HEK293T (cell line): ENCODE measurements around the gene CHADL.

Experiments
- BHLHE40 ChIP-seq: fragments of 450-650 bp; IDR thresholded peaks from 2 replicates; pipeline ENCODE4 v1.6.1; 2016; ENCODE audit warnings: mild to moderate bottlenecking, moderate library complexity, borderline replicate concordance
- CTBP1 ChIP-seq: fragments of 450-650 bp; IDR thresholded peaks from 2 replicates; pipeline ENCODE4 v1.6.1; 2016; ENCODE audit warnings: borderline replicate concordance
- ELF4 ChIP-seq: fragments of 450-650 bp; IDR thresholded peaks from 2 replicates; pipeline ENCODE4 v1.6.1; 2017; ENCODE audit warnings: antibody characterized with exemption
- FOXA1 ChIP-seq: fragments of 450-650 bp; IDR thresholded peaks from 2 replicates; pipeline ENCODE4 v1.6.1; 2016; ENCODE audit warnings: mild to moderate bottlenecking
- FOXK2 ChIP-seq: fragments of 450-650 bp; IDR thresholded peaks from 2 replicates; pipeline ENCODE4 v1.6.1; 2016; ENCODE audit warnings: mild to moderate bottlenecking
- FOXM1 ChIP-seq: fragments of 450-650 bp; IDR thresholded peaks from 2 replicates; pipeline ENCODE4 v1.6.1; 2017; ENCODE audit warnings: mild to moderate bottlenecking, borderline replicate concordance
- HDGF ChIP-seq: fragments of 450-650 bp; IDR thresholded peaks from 2 replicates; pipeline ENCODE4 v1.6.1; 2017; ENCODE audit warnings: antibody characterized with exemption, borderline replicate concordance
- LEF1 ChIP-seq: fragments of 450-650 bp; IDR thresholded peaks from 2 replicates; pipeline ENCODE4 v1.6.1; 2017; ENCODE audit warnings: mild to moderate bottlenecking, borderline replicate concordance
- NFRKB ChIP-seq: fragments of 450-650 bp; IDR thresholded peaks from 2 replicates; pipeline ENCODE4 v1.6.1; 2016; ENCODE audit warnings: mild to moderate bottlenecking, moderate library complexity
- SP1 ChIP-seq: fragments of 450-650 bp; IDR thresholded peaks from 2 replicates; pipeline ENCODE4 v1.6.1; 2017
- SUZ12 ChIP-seq: fragments of 450-650 bp; IDR thresholded peaks from 2 replicates; pipeline ENCODE4 v1.6.1; 2016; ENCODE audit warnings: mild to moderate bottlenecking
- TARDBP ChIP-seq: fragments of 450-650 bp; IDR thresholded peaks from 2 replicates; pipeline ENCODE4 v1.6.1; 2016
- ZNF384 ChIP-seq: fragments of 450-650 bp; IDR thresholded peaks from 2 replicates; pipeline ENCODE4 v1.6.1; 2016
- TF ChIP-seq, protein P1 (sequence below): fragments of 450-650 bp; IDR thresholded peaks from 2 replicates; pipeline ENCODE4 v1.6.1; 2016

DNA sequence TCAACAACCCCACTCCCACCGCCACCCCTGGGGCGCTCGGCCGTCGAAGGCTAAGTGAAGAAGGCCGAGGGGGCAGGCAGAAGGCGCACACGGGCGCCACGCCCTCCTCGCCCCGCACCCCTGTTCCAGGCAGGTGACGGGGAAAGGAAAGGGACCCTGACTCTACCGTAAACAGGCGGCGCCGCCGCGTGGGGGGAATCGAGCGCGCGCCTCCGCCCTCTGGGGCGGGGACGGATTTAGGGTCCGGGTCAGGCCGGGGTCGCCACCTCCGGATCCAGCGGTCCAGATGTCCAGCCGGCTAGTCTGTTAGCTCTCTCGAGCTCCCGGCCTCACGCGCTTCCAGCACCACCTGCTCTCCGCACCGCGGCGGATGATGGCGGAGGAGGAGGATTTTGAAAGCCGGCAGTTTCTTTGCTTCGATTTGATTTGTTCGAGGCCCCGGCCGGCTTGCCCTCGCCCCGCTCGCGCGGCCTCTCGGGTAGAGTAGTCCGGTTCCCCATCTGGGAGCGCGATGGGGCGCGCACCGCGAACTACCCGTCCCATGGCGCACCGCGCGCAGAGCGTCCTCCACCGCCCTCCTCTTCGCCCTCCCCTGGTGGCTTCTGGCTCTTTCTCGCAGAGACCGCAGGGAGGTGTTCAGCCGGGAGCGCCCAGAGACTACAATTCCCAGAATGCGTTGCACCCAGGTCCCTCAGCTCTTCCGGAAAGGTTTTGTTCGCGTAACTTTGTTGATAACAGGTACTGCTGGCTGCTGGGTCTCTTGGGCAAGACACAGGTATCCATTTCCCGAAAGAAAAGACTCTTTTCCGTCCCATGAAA lies 45.3 kb upstream of the CHADL start, which contains the start of gene RANGAP1:
- TF ChIP-seq SP1 (no peak), SUZ12 (peak; percentile 87), BHLHE40 (no peak), CTBP1 (no peak), LEF1 (no peak), ELF4 (peak; percentile 70), FOXK2 (no peak), TARDBP (no peak), NFRKB (0 out of 2 replicates have a peak, but pooled peaks have one; percentile 33), FOXM1 (peak; percentile 71; the same call in 1 of the 2 replicates), ZNF384 (no peak), HDGF (no peak), FOXA1 (no peak)
- TF ChIP-seq, protein P1, sequence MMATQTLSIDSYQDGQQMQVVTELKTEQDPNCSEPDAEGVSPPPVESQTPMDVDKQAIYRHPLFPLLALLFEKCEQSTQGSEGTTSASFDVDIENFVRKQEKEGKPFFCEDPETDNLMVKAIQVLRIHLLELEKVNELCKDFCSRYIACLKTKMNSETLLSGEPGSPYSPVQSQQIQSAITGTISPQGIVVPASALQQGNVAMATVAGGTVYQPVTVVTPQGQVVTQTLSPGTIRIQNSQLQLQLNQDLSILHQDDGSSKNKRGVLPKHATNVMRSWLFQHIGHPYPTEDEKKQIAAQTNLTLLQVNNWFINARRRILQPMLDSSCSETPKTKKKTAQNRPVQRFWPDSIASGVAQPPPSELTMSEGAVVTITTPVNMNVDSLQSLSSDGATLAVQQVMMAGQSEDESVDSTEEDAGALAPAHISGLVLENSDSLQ = no peak
